GM12878 (cell line): ENCODE results near the gene SPATA3.

Experiments
- CREB1 ChIP-seq: IDR thresholded peaks from 2 replicates; pipeline ENCODE4 v1.6.1; 2012; ENCODE audit warnings: low read depth, mild to moderate bottlenecking, inconsistent platforms
- JUND ChIP-seq: IDR thresholded peaks from 2 replicates; pipeline ENCODE4 v1.6.1; 2012; ENCODE audit warnings: low read depth, mild to moderate bottlenecking, low read length, improper control_type of control experiment, moderate library complexity
- TF ChIP-seq, protein P1 (sequence below): IDR thresholded peaks from 2 replicates; pipeline ENCODE4 v1.6.1; 2012; ENCODE audit warnings: low read depth, low read length, improper control_type of control experiment

DNA sequence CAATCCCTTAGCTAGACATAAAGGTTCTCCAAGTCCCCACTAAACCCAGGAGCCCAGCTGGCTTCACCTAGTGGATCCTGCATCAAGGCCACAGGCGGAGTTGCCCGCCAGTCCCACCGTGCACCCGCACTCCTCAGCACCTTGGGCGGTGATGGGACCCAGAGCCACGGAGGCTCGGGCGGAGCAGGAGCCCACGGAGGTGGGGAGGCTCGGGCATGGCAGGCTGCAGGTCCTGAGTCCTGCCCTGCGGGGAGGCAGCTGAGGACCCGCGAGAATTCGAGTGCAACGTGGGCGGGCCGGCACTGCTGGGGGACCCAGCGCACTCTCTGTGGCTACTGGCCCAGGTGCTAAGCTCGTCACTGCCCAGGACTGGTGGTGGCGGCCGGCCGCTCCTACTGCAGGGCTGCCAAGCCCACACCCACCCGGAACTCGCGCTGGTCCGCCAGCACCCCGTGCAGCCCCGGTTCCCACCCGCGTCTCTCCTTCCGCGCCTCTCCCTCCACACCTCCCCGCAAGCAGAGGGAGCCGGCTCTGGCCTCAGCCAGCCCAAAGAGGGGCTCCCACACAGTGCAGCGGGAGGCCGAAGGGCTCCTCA lies 31.7 kb upstream of the SPATA3 start:
- no peak for TF ChIP-seq CREB1
- TF ChIP-seq, protein P1, sequence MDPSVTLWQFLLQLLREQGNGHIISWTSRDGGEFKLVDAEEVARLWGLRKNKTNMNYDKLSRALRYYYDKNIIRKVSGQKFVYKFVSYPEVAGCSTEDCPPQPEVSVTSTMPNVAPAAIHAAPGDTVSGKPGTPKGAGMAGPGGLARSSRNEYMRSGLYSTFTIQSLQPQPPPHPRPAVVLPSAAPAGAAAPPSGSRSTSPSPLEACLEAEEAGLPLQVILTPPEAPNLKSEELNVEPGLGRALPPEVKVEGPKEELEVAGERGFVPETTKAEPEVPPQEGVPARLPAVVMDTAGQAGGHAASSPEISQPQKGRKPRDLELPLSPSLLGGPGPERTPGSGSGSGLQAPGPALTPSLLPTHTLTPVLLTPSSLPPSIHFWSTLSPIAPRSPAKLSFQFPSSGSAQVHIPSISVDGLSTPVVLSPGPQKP = no peak
- no peak for TF ChIP-seq JUND
